ENCODE data around the gene BPI.
A peak's percentile ranks its signal among the peaks of the same experiment; 100 is the strongest.
"Not testable (repeated sequence)": the region's sequence is repeated elsewhere in the genome, so short reads cannot be mapped to it uniquely, and the experiment has no call there.

Gene BPI

GRCh38 chr20:38303908-38304379 lies at the start of gene BPI:
Gene BPI, plus strand, starts transcription at chr20:38304156. Its CDS starts 68 bp downstream, at chr20:38304224.
- no peak for DNase-seq (ENCODE audit: low read depth)
- H3K4me3 ChIP-seq (ENCODE audit: control insufficient read depth, low read depth, low read length) = no peak within 1 kb of the TSS
- no peak for TF ChIP-seq CTCF (conservative IDR thresholded peaks at IDR 0.05; ENCODE audit: control insufficient read depth, insufficient read depth, low read depth, low read length)

- H3K4me3 ChIP-seq (ENCODE audit: control insufficient read depth, low read depth, low read length); DNase-seq (ENCODE audit: low read depth): not testable (repeated sequence)
Observed at GRCh38 chr20:38254621-38255020, 49.3 kb upstream of the BPI start.

- no peak for TF ChIP-seq CTCF (conservative IDR thresholded peaks at IDR 0.05; ENCODE audit: control insufficient read depth, insufficient read depth, low read depth, low read length)
- peak; percentile 54 for DNase-seq (ENCODE audit: low read depth)
- H3K4me3 ChIP-seq (ENCODE audit: control insufficient read depth, low read depth, low read length) = no peak overlapping the region
Observed at GRCh38 chr20:38255393-38255792, 48.6 kb upstream of the BPI start.

- no peak overlapping the region for H3K4me3 ChIP-seq (ENCODE audit: control insufficient read depth, low read depth, low read length)
- TF ChIP-seq CTCF (conservative IDR thresholded peaks at IDR 0.05; ENCODE audit: control insufficient read depth, insufficient read depth, low read depth, low read length) = no peak
- no peak for DNase-seq (ENCODE audit: low read depth)
Observed at GRCh38 chr20:38256021-38256420, 47.9 kb upstream of the BPI start.

- no peak overlapping the region for H3K4me3 ChIP-seq (ENCODE audit: control insufficient read depth, low read depth, low read length)
Observed at GRCh38 chr20:38256966-38257365, 47.0 kb upstream of the BPI start.

GRCh38 chr20:38258545-38259215 lies 45.3 kb upstream of the BPI start:
- TF ChIP-seq CTCF (conservative IDR thresholded peaks at IDR 0.05; ENCODE audit: control insufficient read depth, insufficient read depth, low read depth, low read length) = no peak

More at GRCh38 chr20:38256966-38257365, 47.0 kb upstream of the BPI start:
- no peak for TF ChIP-seq CTCF (conservative IDR thresholded peaks at IDR 0.05; ENCODE audit: control insufficient read depth, insufficient read depth, low read depth, low read length)
- no peak for DNase-seq (ENCODE audit: low read depth)

GRCh38 chr20:38260025-38260377 lies 44.0 kb upstream of the BPI start:
- no peak for TF ChIP-seq CTCF (conservative IDR thresholded peaks at IDR 0.05; ENCODE audit: control insufficient read depth, insufficient read depth, low read depth, low read length)
- peak overlapping the region; percentile 15 for H3K4me3 ChIP-seq (ENCODE audit: control insufficient read depth, low read depth, low read length)
- DNase-seq (ENCODE audit: low read depth) = no peak

More at GRCh38 chr20:38258545-38259215, 45.3 kb upstream of the BPI start:
- no peak overlapping the region for H3K4me3 ChIP-seq (ENCODE audit: control insufficient read depth, low read depth, low read length)
- DNase-seq (ENCODE audit: low read depth) = no peak

Measured in fibroblast of mammary gland (primary cell).